Caco-2 (cell line): Measurements from ENCODE around the gene SEC22C. TPM values are rescaled to one million over a fixed set of nuclear protein-coding genes. Genes with fewer than 3 reads are reported as not detected.
A peak's percentile ranks its signal among the peaks of the same experiment; 100 is the strongest.

Experiments
- Bru-seq: library from RNA; stranded (reverse); fragments of 400-500 nt; gene quantifications from one replicate; lab custom pipeline; 2021; lab: Mats Ljungman, UMichigan
- BruChase-seq, 2 experiments: library from RNA; stranded (reverse); fragments of 400-500 nt; gene quantifications; one replicate each; lab custom pipeline; 2021; lab: Mats Ljungman, UMichigan
- BruUV-seq: library from RNA; stranded (reverse); fragments of 400-500 nt; replicated peaks from 2 replicates; lab custom pipeline; 2021; lab: Mats Ljungman, UMichigan
- CTCF ChIA-PET: fragments of 300-600 bp; sonication (Branson Sonifier 250); formaldehyde crosslinking; loops from one replicate; lab custom pipeline; 2022; ENCODE audit warnings: antibody characterized with exemption; lab: Charles Lee
- POLR2A ChIA-PET: fragments of 300-600 bp; sonication (Branson Sonifier 250); formaldehyde crosslinking; loops from one replicate; lab custom pipeline; 2022; ENCODE audit warnings: antibody characterized with exemption; lab: Charles Lee
- DNase-seq, 2 experiments: peaks; one replicate each; pipeline versions ENCODE4 v3.0.0 to v3.0.0-alpha.2; 2020 to 2022
- H3K27me3 ChIP-seq: replicated peaks from 2 replicates; pipeline ENCODE4 v1.6.0; 2011; ENCODE audit warnings: low read length; ENCODE audit not compliant: control insufficient read depth, insufficient read depth
- H3K36me3 ChIP-seq: 2 replicates; pipeline ENCODE4 v1.5.1; 2011; ENCODE audit warnings: low read length; ENCODE audit not compliant: control insufficient read depth, insufficient read depth
- H3K4me1 ChIP-seq: fragments of 250-450 bp; sonication (Bioruptor Pico); 2 replicates; pipeline ENCODE4 v1.5.1; 2020; ENCODE audit warnings: mild to moderate bottlenecking
- H3K4me3 ChIP-seq: 2 replicates; pipeline ENCODE4 v1.5.1; 2011; ENCODE audit warnings: low read depth, mild to moderate bottlenecking, control low read depth, low read length
- H3K9me3 ChIP-seq: fragments of 250-450 bp; sonication (Bioruptor Pico); 2 replicates; pipeline ENCODE4 v1.5.1; 2020; ENCODE audit warnings: mild to moderate bottlenecking, moderate library complexity
- H3K27ac Mint-ChIP-seq: one replicate; pipeline ENCODE4 v1.8.0; 2022; ENCODE audit warnings: mixed read lengths; ENCODE audit not compliant: unreplicated experiment
- H3K27me3 Mint-ChIP-seq: one replicate; pipeline ENCODE4 v1.8.0; 2022; ENCODE audit warnings: mixed read lengths; ENCODE audit not compliant: insufficient read depth, unreplicated experiment
- H3K36me3 Mint-ChIP-seq: one replicate; pipeline ENCODE4 v1.8.0; 2022; ENCODE audit warnings: mild to moderate bottlenecking, mixed read lengths; ENCODE audit not compliant: insufficient read depth, unreplicated experiment
- H3K4me1 Mint-ChIP-seq: one replicate; pipeline ENCODE4 v1.8.0; 2022; ENCODE audit warnings: low read depth, mixed read lengths; ENCODE audit not compliant: unreplicated experiment
- H3K4me3 Mint-ChIP-seq: one replicate; pipeline ENCODE4 v1.8.0; 2022; ENCODE audit warnings: mild to moderate bottlenecking, moderate library complexity, mixed read lengths; ENCODE audit not compliant: unreplicated experiment
- H3K9me3 Mint-ChIP-seq: one replicate; pipeline ENCODE4 v1.8.0; 2022; ENCODE audit warnings: mixed read lengths; ENCODE audit not compliant: unreplicated experiment
- CTCF ChIP-seq, 2 experiments: fragments of 200-600 bp in 1 of 2; IDR thresholded peaks; 1 replicate in 1 of 2; 2 replicates in 1 of 2; pipeline versions ENCODE4 v1.5.1 to v1.8.0; 2011 to 2022; ENCODE audit warnings: antibody characterized with exemption in 1 of 2, control low read depth in 1 of 2, inconsistent platforms in 1 of 2, low read depth in 1 of 2, low read length in 1 of 2, mild to moderate bottlenecking in 1 of 2, moderate library complexity in 1 of 2; ENCODE audit not compliant: insufficient read depth in 1 of 2, severe bottlenecking in 1 of 2, unreplicated experiment in 1 of 2
- intact Hi-C: fragments of 100-400 bp; cut with micrococcal nuclease; formaldehyde crosslinking; loops from one replicate; pipeline ENCODE4 v1.10.0; 2022; ENCODE audit not compliant: unreplicated experiment
- long read RNA-seq: library from polyadenylated mRNA; stranded (forward); transcript quantifications from one replicate; pipeline ENCODE4 v2.0.0, GENCODE V29; 2022
- total RNA-seq: library from RNA; stranded (reverse); gene quantifications from 2 replicates; pipeline ENCODE4 v1.2.3, GENCODE V29; 2022

The SEC22C gene
- 33.4 and 36.4 TPM in 2 replicates for total RNA-seq
- percentile 68 among the genes with signal in this experiment for Bru-seq, nascent RNA
- percentile 74 among the genes with signal in this experiment for BruChase-seq, experiment 1, labeled RNA remaining after a 2-hour chase
- BruChase-seq, experiment 2, labeled RNA remaining after a 6-hour chase = percentile 72 among the genes with signal in this experiment
- long read RNA-seq, transcript SEC22C-202 (7 exons, 1,608 nt) = major isoform, 11 of 34 reads
- long read RNA-seq, transcript SEC22C-201 (7 exons, 1,380 nt) = minor isoform, 5 of 34 reads
- long read RNA-seq, partial matches to known transcripts = 1 of 34 reads
- long read RNA-seq, other reads (novel, unspliced or antisense) = 17 of 34 reads

GRCh38 chr3:42581709-42582473 is at the start of gene SEC22C:
Gene SEC22C (minus strand): TSS chr3:42581967. CDS start chr3:42569046, 12,921 bp downstream.
- peak within 1 kb of the TSS; percentile 58 for H3K4me3 ChIP-seq
- peak in 1 of 2 experiments; percentile 36 for TF ChIP-seq CTCF (IDR thresholded peaks at IDR 0.05; ENCODE audit: insufficient read depth in 1 of 2, low read depth in 1 of 2, low read length in 1 of 2, severe bottlenecking in 1 of 2, unreplicated experiment in 1 of 2)
- intact Hi-C loops = loop anchor here (1.0 to 5.0 kb wide), 4 partner anchors 8 to 170 kb away; partner anchors contain the start of genes NKTR, SS18L2 and ZBTB47
- Mint-ChIP-seq H3K4me1 (peaks cover 13% of the 10 kb centered on the region), H3K27me3 (no peaks in the 10 kb centered on the region), H3K36me3 (peaks cover 21% of the 10 kb centered on the region), H3K27ac (peak within 1 kb of the TSS; percentile 87), H3K9me3 (no peaks in the 10 kb centered on the region), H3K4me3 (peak within 1 kb of the TSS; percentile 79)
- no peaks in the 10 kb centered on the region for H3K9me3 ChIP-seq
- H3K4me1 ChIP-seq = peaks cover 12% of the 10 kb centered on the region
- H3K36me3 ChIP-seq = no peaks in the 10 kb centered on the region; the same call in 1 of the 2 replicates
- CTCF ChIA-PET = interaction anchor here (0.5 to 1.9 kb wide), 5 partner anchors 9 to 168 kb away, joined by 3 to 9 read pairs (median 4); partner anchors contain the start of genes NKTR and SS18L2
- no TSS peak for BruUV-seq
- H3K27me3 ChIP-seq = no peaks in the 10 kb centered on the region
- DNase-seq = peak; percentile 97 to 98
- POLR2A ChIA-PET = interaction anchor here (0.6 to 3.1 kb wide), 5 partner anchors 9 to 223 kb away, joined by 3 to 24 read pairs (median 5); partner anchors contain the start of genes NKTR and SS18L2

GRCh38 chr3:42613462-42613861 is 31.7 kb upstream of the SEC22C start:
- Mint-ChIP-seq H3K9me3 (no peaks in the 10 kb centered on the region), H3K36me3 (peaks cover 53% of the 10 kb centered on the region), H3K4me3 (no peak overlapping the region), H3K27ac (no peak overlapping the region), H3K4me1 (peaks cover 5% of the 10 kb centered on the region), H3K27me3 (no peaks in the 10 kb centered on the region)
- Histone ChIP-seq H3K4me3 (no peak overlapping the region), H3K9me3 (no peaks in the 10 kb centered on the region), H3K36me3 (no peaks in the 10 kb centered on the region), H3K4me1 (0 out of 2 replicates have a peak, but pooled peaks cover 4% of the 10 kb centered on the region), H3K27me3 (no peaks in the 10 kb centered on the region)
- ChIA-PET POLR2A (interaction anchor here (0.8 to 1.6 kb wide), 2 partner anchors 23 to 32 kb away, joined by 4 to 5 read pairs; partner anchors contain the start of genes SEC22C and SS18L2), CTCF (no interaction called here)
- no TSS peak for BruUV-seq
- intact Hi-C loops = loop anchor here (2.0 kb wide), 1 partner anchor 41 kb away; no protein-coding TSS in a partner anchor
- peak; percentile 27 to 30 for TF ChIP-seq CTCF (IDR thresholded peaks at IDR 0.05; ENCODE audit: insufficient read depth in 1 of 2, low read depth in 1 of 2, low read length in 1 of 2, severe bottlenecking in 1 of 2, unreplicated experiment in 1 of 2)
- DNase-seq = no peak
